GM19238 (cell line): ENCODE results near the gene ARHGEF12.
"Not testable (repeated sequence)": the region's sequence is repeated elsewhere in the genome, so short reads cannot be mapped to it uniquely, and the experiment has no call there.

Experiments used
- DNase-seq: peaks from one replicate; pipeline ENCODE4 v3.0.0; 2011; ENCODE audit warnings: low spot score; ENCODE audit not compliant: insufficient read length

ARHGEF12 gene

DNA sequence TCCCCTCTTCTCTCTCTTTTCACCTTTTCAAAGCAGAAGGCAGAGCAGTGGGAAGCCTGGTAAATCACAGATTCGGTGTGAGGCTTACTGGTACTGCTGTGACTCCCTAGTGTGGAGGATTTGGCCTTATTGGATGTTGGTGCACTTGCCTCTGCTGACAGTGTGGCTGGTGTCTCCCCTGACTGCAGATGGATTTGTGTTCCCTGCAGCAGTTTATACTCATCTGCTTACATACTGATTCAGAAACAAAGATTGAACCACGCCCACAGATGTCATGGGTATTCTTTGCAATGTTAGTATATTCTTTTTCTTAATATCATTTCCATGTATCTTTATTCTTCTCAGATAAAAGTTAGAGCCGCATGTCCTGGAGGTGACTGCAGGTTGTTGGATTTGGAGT lies 148.5 kb downstream of the ARHGEF12 start:
- DNase-seq = no peak

DNA sequence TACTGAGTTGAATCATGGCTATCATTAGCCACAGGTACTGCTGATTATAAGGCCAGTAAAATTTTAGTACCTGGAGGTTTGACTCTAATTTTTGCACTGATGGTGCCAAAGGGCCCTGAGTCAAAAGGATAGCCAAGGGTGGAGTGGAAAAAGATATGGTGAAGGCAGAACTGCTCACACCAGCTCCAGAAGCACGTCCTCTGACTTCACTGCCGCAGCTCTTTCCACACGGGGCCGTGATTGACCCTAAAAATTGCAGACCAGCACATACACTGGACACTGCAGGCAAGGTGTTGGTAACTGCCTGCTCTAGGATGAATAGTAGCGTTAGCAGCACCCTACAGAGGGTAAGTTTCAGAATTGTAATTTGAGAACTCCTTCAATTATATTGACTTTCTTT lies 149.9 kb downstream of the ARHGEF12 start:
- DNase-seq = no peak

GRCh38 chr11:120489799-120490198 lies 153.6 kb downstream of the ARHGEF12 start:
- DNase-seq = no peak

- DNase-seq = no peak
These were observed 156.3 kb downstream of the ARHGEF12 start for GRCh38 chr11:120492486-120492885.

- DNase-seq = no peak
These were observed 158.4 kb downstream of the ARHGEF12 start for GRCh38 chr11:120494595-120494994.

GRCh38 chr11:120499088-120499487 lies 162.9 kb downstream of the ARHGEF12 start:
- no peak for DNase-seq

GRCh38 chr11:120499859-120500258 lies 163.6 kb downstream of the ARHGEF12 start:
- DNase-seq = no peak

DNA sequence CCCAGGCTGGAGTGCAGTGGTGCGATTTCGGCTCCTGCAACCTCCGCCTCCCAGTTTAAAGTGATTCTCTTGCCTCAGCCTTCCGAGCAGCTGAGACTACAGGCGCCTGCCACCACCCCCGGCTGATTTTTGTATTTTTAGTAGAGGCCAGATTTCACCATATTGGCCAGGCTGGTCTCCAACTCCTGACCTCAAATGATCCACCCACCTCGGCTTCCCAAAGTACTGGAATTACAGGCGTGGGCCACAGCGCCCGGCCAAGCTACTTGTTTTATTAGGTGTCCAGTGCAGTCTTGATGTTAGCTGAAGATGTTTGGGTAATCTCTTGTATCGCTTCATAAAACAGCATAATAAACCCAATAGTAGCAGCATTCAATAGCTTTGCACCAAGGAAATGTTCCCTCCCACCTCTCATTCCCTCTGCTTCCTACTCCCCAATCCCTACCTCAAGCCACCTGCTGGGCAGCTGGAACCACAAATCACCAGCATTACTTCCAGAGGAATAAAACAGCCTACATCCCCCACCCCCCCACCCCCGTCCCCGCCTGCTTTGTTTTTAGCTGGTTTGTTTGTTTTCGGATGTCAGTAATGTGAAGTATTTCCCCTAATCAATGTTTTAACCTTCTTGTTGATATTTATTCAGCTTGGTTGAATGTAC lies 164.3 kb downstream of the ARHGEF12 start:
- DNase-seq = no peak

DNA sequence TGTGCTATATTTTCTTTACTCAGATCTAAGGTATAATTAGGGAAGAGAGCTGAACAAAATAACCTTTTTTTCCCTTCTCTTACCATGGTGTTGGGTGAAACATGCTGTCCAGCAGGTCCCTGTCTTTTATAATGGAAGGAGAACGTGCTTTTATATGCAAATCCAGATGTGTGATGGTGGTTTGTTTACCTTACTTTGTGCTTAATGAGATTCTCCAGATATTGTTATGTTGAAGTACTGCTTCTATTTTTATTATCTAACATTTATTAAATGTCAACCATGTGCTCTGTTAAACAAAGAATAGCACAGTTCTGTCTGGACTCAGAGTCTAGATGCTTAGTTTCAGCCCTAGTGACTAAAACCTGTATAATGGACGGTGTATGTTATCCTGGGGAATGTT lies 165.2 kb downstream of the ARHGEF12 start:
- no peak for DNase-seq

GRCh38 chr11:120501976-120502755 lies 166.0 kb downstream of the ARHGEF12 start:
- DNase-seq = no peak

DNA sequence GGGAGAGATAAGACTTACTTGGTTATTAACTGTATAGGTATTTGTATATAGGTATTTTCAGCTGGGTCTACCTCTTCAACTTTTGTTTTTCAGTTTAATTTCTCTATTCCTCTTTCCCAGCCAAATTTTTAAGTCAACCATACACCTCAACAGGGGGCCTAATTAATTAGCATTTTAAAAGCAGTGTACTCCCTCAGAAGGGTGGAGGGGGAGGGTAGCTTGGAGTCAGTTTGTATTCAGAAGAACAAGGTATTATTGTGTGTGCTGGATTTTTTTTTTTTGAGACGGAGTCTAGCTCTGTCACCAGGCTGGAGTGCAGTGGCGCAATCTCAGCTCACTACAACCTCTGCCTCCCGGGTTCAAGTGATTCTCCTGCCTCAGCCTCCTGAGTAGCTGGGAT lies 167.3 kb downstream of the ARHGEF12 start:
- not testable (repeated sequence) for DNase-seq

DNA sequence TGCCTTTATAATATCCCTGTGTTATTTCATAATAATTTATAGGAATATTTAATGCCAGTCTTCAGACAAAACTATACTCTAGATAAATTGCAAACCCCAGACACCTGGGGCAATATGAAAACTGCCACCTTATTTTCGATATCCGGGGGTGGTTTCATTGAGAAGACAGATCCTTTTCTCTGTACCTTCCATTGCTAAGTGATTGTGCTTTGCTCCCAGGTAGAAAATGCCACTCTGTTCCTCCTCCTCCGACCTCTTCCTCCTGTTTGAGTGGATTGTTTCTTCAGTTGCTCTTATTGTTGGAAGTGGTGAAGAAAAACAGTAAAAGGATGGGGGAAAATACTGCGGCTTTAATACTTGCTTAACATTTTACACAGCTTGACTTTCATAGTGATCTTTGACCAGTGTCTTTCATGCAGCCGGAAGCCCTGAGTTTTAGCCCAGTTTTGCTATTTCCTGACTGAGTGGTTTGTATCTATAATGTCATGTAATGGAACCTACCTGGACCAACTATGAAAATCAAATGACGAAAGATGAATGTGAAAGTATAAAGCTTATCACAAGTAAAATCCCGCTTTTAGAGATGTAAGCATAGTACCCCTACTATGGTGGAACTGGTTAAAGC lies 169.7 kb downstream of the ARHGEF12 start:
- DNase-seq = no peak

GRCh38 chr11:120509346-120510053 lies 173.3 kb downstream of the ARHGEF12 start:
- no peak for DNase-seq

DNA sequence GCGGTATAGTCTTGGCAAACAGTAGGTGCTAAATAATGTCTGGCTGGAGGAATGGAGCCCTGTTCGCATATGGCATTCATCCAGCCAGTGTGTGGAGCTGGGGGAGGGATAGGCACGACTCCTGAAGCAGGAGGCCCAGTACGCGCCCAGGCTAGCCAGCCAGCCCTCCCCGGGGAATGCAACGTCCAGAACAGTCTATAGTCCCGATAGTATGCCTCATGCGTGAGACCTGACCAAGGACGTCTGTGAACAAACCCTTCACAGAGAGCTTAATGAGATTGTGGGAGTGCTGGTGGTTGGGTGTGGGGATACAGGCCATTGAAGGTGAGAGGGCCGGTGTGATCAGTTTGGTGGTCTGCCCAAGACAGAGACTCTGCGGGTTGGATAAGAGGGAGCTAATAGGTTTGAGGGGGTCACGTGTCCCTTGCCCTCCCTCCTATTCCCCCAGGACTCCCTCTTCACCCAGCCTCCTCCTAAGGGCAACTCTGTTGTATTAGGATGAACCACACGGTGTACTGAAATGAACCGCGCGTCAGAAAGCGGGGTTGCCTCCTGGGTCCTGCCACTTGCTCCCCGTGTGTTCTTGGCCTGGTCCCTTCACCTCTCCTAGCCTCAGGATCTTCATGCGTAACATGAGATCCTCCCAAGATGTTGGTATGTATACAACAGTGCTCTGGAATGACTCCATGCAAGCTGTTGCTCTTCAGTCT lies 174.3 kb downstream of the ARHGEF12 start:
- no peak for DNase-seq

DNA sequence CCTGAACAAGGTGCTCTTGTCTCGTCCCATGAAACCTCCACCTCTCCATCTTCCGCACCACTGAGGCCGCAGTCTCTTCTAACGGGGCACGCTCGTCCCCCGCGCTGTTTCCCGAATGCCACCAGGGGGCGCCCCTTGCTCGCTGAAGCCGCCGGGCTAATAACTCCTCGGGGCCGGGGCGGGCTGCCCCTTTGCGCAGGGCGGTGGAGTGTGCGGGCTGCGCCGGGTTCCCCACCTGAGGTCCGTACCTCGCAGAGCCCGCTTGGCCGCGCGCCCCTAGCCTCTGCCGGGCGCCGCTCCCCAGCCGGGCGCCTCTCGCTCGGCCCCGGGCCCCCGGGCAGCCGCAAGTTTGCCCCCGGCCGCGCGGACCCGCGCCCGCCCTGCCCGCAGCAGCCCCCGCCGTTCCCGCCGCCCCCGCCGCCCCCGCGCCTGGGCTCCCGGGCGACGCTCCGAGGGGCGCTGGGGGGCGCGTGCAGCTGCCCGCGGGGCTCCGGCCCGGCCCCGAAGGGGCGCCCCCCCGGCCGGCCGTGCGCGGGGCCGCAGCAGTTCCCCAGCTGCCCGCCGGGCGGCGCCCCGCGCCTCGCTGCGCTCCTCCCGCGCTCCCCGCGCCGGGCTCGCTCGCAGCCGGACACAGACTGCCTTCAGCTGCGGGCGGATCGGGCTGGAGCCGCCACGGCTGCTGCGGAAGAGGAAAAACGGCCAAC lies 175.1 kb downstream of the ARHGEF12 start, which contains the start of gene GRIK4:
GRIK4 (plus strand) TSS at position 633 of the 704 bp plus-strand sequence. CDS start 148,571 bp downstream, outside the sequence.
- peak; percentile 95 for DNase-seq

- no peak for DNase-seq
These were observed 175.9 kb downstream of the ARHGEF12 start for GRCh38 chr11:120511820-120512738.

GRCh38 chr11:120512739-120513435 lies 176.7 kb downstream of the ARHGEF12 start:
- DNase-seq = no peak

- DNase-seq = no peak
These were observed 177.5 kb downstream of the ARHGEF12 start for GRCh38 chr11:120513436-120514315.
